GM19239 (cell line): Measurements from ENCODE around the gene USP22.
"Not testable (repeated sequence)": the region's sequence is repeated elsewhere in the genome, so short reads cannot be mapped to it uniquely, and the experiment has no call there.

Experiments
- DNase-seq: peaks from one replicate; pipeline ENCODE4 v3.0.0; 2011; ENCODE audit warnings: low spot score; ENCODE audit not compliant: insufficient read length
- FAIRE-seq: peaks from 2 replicates; lab custom pipeline; 2011; peaks lifted over from hg19 to GRCh38; lab: Jason Lieb, UNC

Gene USP22

GRCh38 chr17:21042458-21043295 is at the start of gene USP22:
TSS of gene USP22 (minus strand) at chr17:21043011. CDS start at chr17:21042835, 176 bp downstream.
- DNase-seq: peak; percentile 73
- no peak for FAIRE-seq

GRCh38 chr17:21090902-21091618 is 48.2 kb upstream of the USP22 start:
- FAIRE-seq (no peak), DNase-seq (no peak)

- FAIRE-seq: peak; percentile 26
- DNase-seq: peak; percentile 36
These were observed 47.4 kb upstream of the USP22 start for GRCh38 chr17:21089933-21090901.

GRCh38 chr17:21089145-21089544 is 46.3 kb upstream of the USP22 start:
- no peak for DNase-seq
- peak; percentile 64 for FAIRE-seq

- FAIRE-seq (no peak), DNase-seq (no peak)
These were observed 42.9 kb upstream of the USP22 start for GRCh38 chr17:21085707-21086106.

- FAIRE-seq, DNase-seq: not testable (repeated sequence)
These were observed 42.5 kb upstream of the USP22 start for GRCh38 chr17:21085280-21085679.

GRCh38 chr17:21082001-21082436 is 39.2 kb upstream of the USP22 start:
- FAIRE-seq: no peak

GRCh38 chr17:21079196-21079595 is 36.4 kb upstream of the USP22 start:
- FAIRE-seq: no peak

More at GRCh38 chr17:21082001-21082436, 39.2 kb upstream of the USP22 start:
- DNase-seq: no peak

GRCh38 chr17:21078016-21078780 is 35.4 kb upstream of the USP22 start:
- no peak for DNase-seq
- no peak for FAIRE-seq

More at GRCh38 chr17:21079196-21079595, 36.4 kb upstream of the USP22 start:
- DNase-seq: no peak

GRCh38 chr17:21077281-21077680 is 34.5 kb upstream of the USP22 start:
- FAIRE-seq (no peak), DNase-seq (no peak)

- no peak for DNase-seq
- no peak for FAIRE-seq
These were observed 33.4 kb upstream of the USP22 start for GRCh38 chr17:21076242-21076641.

GRCh38 chr17:21075739-21076085 is 32.9 kb upstream of the USP22 start:
- DNase-seq: no peak
- FAIRE-seq: no peak

- DNase-seq (no peak), FAIRE-seq (no peak)
These were observed 30.0 kb upstream of the USP22 start for GRCh38 chr17:21072745-21073197.

GRCh38 chr17:21066394-21066793 is 23.6 kb upstream of the USP22 start:
- DNase-seq (no peak), FAIRE-seq (no peak)

GRCh38 chr17:21061971-21062526 is 19.2 kb upstream of the USP22 start:
- DNase-seq (no peak), FAIRE-seq (peak; percentile 92)

GRCh38 chr17:21061158-21061835 is 18.5 kb upstream of the USP22 start:
- FAIRE-seq (no peak), DNase-seq (no peak)

- DNase-seq: no peak
- FAIRE-seq: no peak
These were observed 16.9 kb upstream of the USP22 start for GRCh38 chr17:21059761-21060160.

GRCh38 chr17:21058098-21058893 is 15.5 kb upstream of the USP22 start:
- FAIRE-seq (no peak), DNase-seq (no peak)
